ENCODE measurements around the gene HOXB3. TPM values are rescaled to one million over a fixed set of nuclear protein-coding genes. Genes with fewer than 3 reads are reported as not detected.

HOXB3 gene
- total RNA-seq, 8 experiments from 2014 or later, result 20.6 to 111 (median 52.1) TPM

- peak overlapping the region; percentile 53 to 92 (median 80) for H3K4me3 ChIP-seq
- 0 to 73% (median 27%) methylated on average over 2 to 4 of the region's 4 CpGs; no CpG with 5 or more reads in 7 of the 10 experiments for WGBS, 10 experiments
- peaks cover 31 to 50% of the 10 kb centered on the region in 2 donors for H3K4me1 ChIP-seq (replicated peaks in 1 of 2)
- peak overlapping the region in 1 of 2 donors; percentile 96 for H3K27ac ChIP-seq
- in situ Hi-C loops (cut with MboI; ENCODE audit: low pct_unique_long_range_greater_than_20kb in 2 of 9, low sequenced_read_pairs in 9 of 9, unreplicated experiment in 9 of 9), result loop anchor here in 1 of 9 experiments (10.0 kb wide), 1 partner anchor 469 kb away; no protein-coding TSS in a partner anchor
- no peak for ATAC-seq (replicated peaks in 6 of 8)
Measured at GRCh38 chr17:48623583-48623982, 33.5 kb upstream of the HOXB3 start.

- in situ Hi-C loops (cut with MboI; ENCODE audit: low pct_unique_long_range_greater_than_20kb in 2 of 9, low sequenced_read_pairs in 9 of 9, unreplicated experiment in 9 of 9), result loop anchor here in 1 of 9 experiments (10.0 kb wide), 1 partner anchor 468 kb away; no protein-coding TSS in a partner anchor
- WGBS, 10 experiments, result 0 to 49% (median 40%) methylated on average over 1 to 11 of the region's 11 CpGs; no CpG with 5 or more reads in 2 of the 10 experiments
- peak overlapping the region in 1 of 2 donors; percentile 96 for H3K27ac ChIP-seq
Measured at GRCh38 chr17:48622857-48623256, 32.8 kb upstream of the HOXB3 start.

GRCh38 chr17:48621410-48622392 is 31.7 kb upstream of the HOXB3 start:
- Histone ChIP-seq H3K27ac (peak overlapping the region in 1 of 2 donors; percentile 96), H3K4me3 (peak overlapping the region; percentile 6 to 89 (median 80)), H3K4me1 (replicated peaks in 1 of 2) (peaks cover 29 to 43% of the 10 kb centered on the region in 2 donors)
- in situ Hi-C loops (cut with MboI; ENCODE audit: low pct_unique_long_range_greater_than_20kb in 2 of 9, low sequenced_read_pairs in 9 of 9, unreplicated experiment in 9 of 9), result loop anchor here in 1 of 9 experiments (10.0 kb wide), 1 partner anchor 467 kb away; no protein-coding TSS in a partner anchor
- 0 to 80% (median 44%) methylated on average over 1 to 28 of the region's 41 CpGs for WGBS, 10 experiments
- no peak for ATAC-seq (replicated peaks in 6 of 8)

More at GRCh38 chr17:48622857-48623256, 32.8 kb upstream of the HOXB3 start:
- Histone ChIP-seq H3K4me1 (replicated peaks in 1 of 2) (peaks cover 31 to 46% of the 10 kb centered on the region in 2 donors), H3K4me3 (peak overlapping the region; percentile 53 to 92 (median 80))
- no peak for ATAC-seq (replicated peaks in 6 of 8)

DNA sequence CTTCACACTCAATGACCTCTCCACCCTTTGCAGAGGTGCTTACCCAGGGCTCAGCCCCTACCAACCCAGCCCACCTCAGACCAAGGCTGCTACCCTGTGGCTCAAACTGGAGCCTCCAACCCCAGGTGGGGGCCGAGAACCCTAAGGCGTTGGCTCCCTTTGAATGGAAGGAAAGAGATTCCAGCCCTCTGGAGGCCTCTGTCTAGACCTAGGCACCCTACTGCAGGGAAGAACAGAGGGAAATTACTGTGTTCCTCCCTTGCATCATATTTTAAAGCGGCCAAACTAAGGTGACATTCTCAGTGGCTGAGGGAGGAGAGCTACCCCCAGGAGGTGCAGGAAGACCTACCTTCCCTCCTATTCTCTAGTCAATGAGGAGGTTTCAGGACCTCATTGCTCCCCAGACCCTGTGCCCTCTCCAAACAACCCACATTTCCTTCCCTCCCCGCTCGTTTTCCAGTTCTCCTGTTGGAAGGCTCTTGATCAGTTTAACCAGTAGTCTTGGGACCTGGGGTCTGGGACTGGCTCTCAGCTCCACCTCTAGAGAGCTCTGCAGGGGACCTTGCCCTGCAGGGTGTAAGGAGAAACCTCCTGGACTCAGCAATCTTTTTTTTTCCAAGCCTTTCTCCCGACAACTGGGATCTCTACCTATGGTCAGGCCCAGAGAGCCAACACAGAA is 30.6 kb upstream of the HOXB3 start:
- WGBS, 10 experiments, result 9 to 84% (median 53%) methylated on average over 2 to 4 of the region's 6 CpGs; no CpG with 5 or more reads in 2 of the 10 experiments
- H3K27ac ChIP-seq, result peak overlapping the region; percentile 12 to 96
- H3K4me3 ChIP-seq, result peak overlapping the region in 4 of 5 donors; percentile 27 to 89 (median 80)
- in situ Hi-C loops (cut with MboI; ENCODE audit: low pct_unique_long_range_greater_than_20kb in 2 of 9, low sequenced_read_pairs in 9 of 9, unreplicated experiment in 9 of 9), result loop anchor here in 1 of 9 experiments (10.0 kb wide), 1 partner anchor 466 kb away; no protein-coding TSS in a partner anchor
- peaks cover 31 to 54% of the 10 kb centered on the region in 2 donors for H3K4me1 ChIP-seq (replicated peaks in 1 of 2)
- ATAC-seq (replicated peaks in 6 of 8), result peak in 2 of 8 experiments; percentile 6 to 7

- WGBS, 10 experiments, result 5 to 85% (median 26%) methylated on average over 4 to 16 of the region's 32 CpGs; no CpG with 5 or more reads in 4 of the 10 experiments
- in situ Hi-C loops (cut with MboI; ENCODE audit: low pct_unique_long_range_greater_than_20kb in 2 of 9, low sequenced_read_pairs in 9 of 9, unreplicated experiment in 9 of 9), result loop anchor here in 1 of 9 experiments (10.0 kb wide), 1 partner anchor 465 kb away; no protein-coding TSS in a partner anchor
- peak in 5 of 8 experiments; percentile 11 to 24 (median 18) for ATAC-seq (replicated peaks in 6 of 8)
- Histone ChIP-seq H3K4me1 (replicated peaks in 1 of 2) (peaks cover 31 to 55% of the 10 kb centered on the region in 2 donors), H3K4me3 (peak overlapping the region; percentile 26 to 89 (median 80)), H3K27ac (peak overlapping the region; percentile 12 to 96)
Measured at GRCh38 chr17:48619826-48620449, 29.9 kb upstream of the HOXB3 start.

GRCh38 chr17:48618256-48618896 is 28.3 kb upstream of the HOXB3 start:
- Histone ChIP-seq H3K27ac (peak overlapping the region in 1 of 2 donors; percentile 97), H3K4me1 (replicated peaks in 1 of 2) (peaks cover 31 to 55% of the 10 kb centered on the region in 2 donors), H3K4me3 (peak overlapping the region; percentile 26 to 89 (median 80))
- 3 to 31% (median 11%) methylated on average over 5 to 21 of the region's 25 CpGs; no CpG with 5 or more reads in 1 of the 10 experiments for WGBS, 10 experiments
- in situ Hi-C loops (cut with MboI; ENCODE audit: low pct_unique_long_range_greater_than_20kb in 2 of 9, low sequenced_read_pairs in 9 of 9, unreplicated experiment in 9 of 9), result no loop called here
- ATAC-seq (replicated peaks in 6 of 8), result peak; percentile 57 to 91 (median 60)

DNA sequence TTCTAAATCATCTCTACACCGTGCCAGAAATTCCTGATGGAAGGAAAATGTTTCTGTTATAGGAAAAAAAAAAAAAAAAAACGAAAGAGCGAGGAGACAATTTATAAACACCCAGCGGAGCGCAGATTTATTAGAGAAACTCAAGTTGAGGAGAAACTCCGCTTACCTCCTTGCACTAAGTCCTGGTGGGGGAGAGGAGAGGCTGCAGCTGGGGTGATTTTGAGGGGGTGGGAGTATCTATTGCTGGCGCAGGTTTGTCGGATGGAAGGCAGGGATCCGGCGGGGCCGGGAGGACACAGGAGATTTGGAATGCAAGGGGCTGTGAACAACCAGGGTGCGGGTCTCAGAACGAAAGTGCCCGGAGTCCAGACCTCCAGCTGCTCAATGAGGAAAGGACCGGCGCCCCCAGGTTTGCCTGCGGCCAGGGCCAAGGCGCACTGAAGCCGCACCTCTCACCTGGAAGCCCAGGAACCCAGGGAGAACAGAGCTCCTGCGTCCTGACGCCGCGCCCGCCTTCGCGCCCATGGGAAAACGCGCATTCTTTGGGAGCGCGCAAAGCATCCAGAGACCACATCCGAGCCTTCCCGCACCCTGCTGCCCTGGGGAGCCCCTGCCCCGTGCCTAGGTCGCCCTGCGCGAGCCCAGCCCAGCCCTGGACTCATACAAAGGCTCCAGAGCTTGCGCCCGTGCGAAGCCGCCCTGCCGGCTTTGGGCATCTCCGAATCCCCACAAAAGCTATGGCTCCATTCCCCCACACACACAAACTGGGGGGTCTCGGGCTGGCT is 27.6 kb upstream of the HOXB3 start:
- 0 to 54% (median 6%) methylated on average over 1 to 8 of the region's 43 CpGs; no CpG with 5 or more reads in 1 of the 10 experiments for WGBS, 10 experiments
- in situ Hi-C loops (cut with MboI; ENCODE audit: low pct_unique_long_range_greater_than_20kb in 2 of 9, low sequenced_read_pairs in 9 of 9, unreplicated experiment in 9 of 9), result no loop called here
- no peak for ATAC-seq (replicated peaks in 6 of 8)
- peaks cover 31 to 53% of the 10 kb centered on the region in 2 donors for H3K4me1 ChIP-seq (replicated peaks in 1 of 2)
- H3K27ac ChIP-seq, result peak overlapping the region; percentile 23 to 97
- H3K4me3 ChIP-seq, result peak overlapping the region; percentile 23 to 89 (median 80)

GRCh38 chr17:48616717-48617470 is 26.9 kb upstream of the HOXB3 start:
- peaks cover 31 to 45% of the 10 kb centered on the region in 2 donors for H3K4me1 ChIP-seq (replicated peaks in 1 of 2)
- WGBS, 10 experiments, result 0 to 84% (median 17%) methylated on average over 1 to 13 of the region's 15 CpGs; no CpG with 5 or more reads in 1 of the 10 experiments
- in situ Hi-C loops (cut with MboI; ENCODE audit: low pct_unique_long_range_greater_than_20kb in 2 of 9, low sequenced_read_pairs in 9 of 9, unreplicated experiment in 9 of 9), result no loop called here
- ATAC-seq (replicated peaks in 6 of 8), result no peak
- H3K4me3 ChIP-seq, result peak overlapping the region; percentile 23 to 89 (median 80)
- H3K27ac ChIP-seq, result peak overlapping the region in 1 of 2 donors; percentile 97

GRCh38 chr17:48615963-48616716 is 26.1 kb upstream of the HOXB3 start:
- Histone ChIP-seq H3K4me3 (peak overlapping the region; percentile 59 to 89 (median 80)), H3K4me1 (replicated peaks in 1 of 2) (peaks cover 31 to 38% of the 10 kb centered on the region in 2 donors), H3K27ac (peak overlapping the region in 1 of 2 donors; percentile 97)
- ATAC-seq (replicated peaks in 6 of 8), result no peak
- 0 to 65% (median 22%) methylated on average over 1 to 12 of the region's 17 CpGs; no CpG with 5 or more reads in 3 of the 10 experiments for WGBS, 10 experiments
- in situ Hi-C loops (cut with MboI; ENCODE audit: low pct_unique_long_range_greater_than_20kb in 2 of 9, low sequenced_read_pairs in 9 of 9, unreplicated experiment in 9 of 9), result no loop called here

Data from motor neuron (in vitro differentiated cells).